Motor neuron (in vitro differentiated cells): ENCODE data around the gene C1orf74. TPM values are rescaled to one million over a fixed set of nuclear protein-coding genes. Genes with fewer than 3 reads are reported as not detected.
A peak's percentile ranks its signal among the peaks of the same experiment; 100 is the strongest.

Experiments used
- ATAC-seq, 8 experiments: fragments of 200-7000 bp; cut with Tn5 transposase; replicated peaks in 6 of 8; 2 replicates each; pipeline ENCODE4 v1.8.0; 2021; ENCODE audit warnings: mild to moderate bottlenecking in 8 of 8, moderate library complexity in 8 of 8
- H3K27ac ChIP-seq, 2 donors: fragments of 250-450 bp; sonication (Bioruptor Pico); 2 replicates each; pipeline ENCODE4 v1.9.0; 2021; ENCODE audit warnings: antibody characterized with exemption in 2 of 2, mild to moderate bottlenecking in 2 of 2, moderate library complexity in 1 of 2
- H3K4me1 ChIP-seq, 2 donors: fragments of 250-450 bp; sonication (Bioruptor Pico); replicated peaks in 1 of 2; 2 replicates each; pipeline ENCODE4 v1.6.1; 2021; ENCODE audit warnings: antibody characterized with exemption in 2 of 2, mild to moderate bottlenecking in 2 of 2, moderate library complexity in 1 of 2
- H3K4me3 ChIP-seq, 5 donors: fragments of 250-450 bp; sonication (Bioruptor Pico); 2 replicates each; pipeline ENCODE4 v1.9.0; 2021; ENCODE audit warnings: antibody characterized with exemption in 5 of 5, mild to moderate bottlenecking in 5 of 5, moderate library complexity in 4 of 5
- WGBS, 10 experiments: fragments of 450-650 bp; shearing (Covaris generic); methylation state at CpG; one replicate each; pipeline ENCODE4 v1.0.0; 2022; 5-methylcytosine and 5-hydroxymethylcytosine counted together
- in situ Hi-C, 9 experiments: fragments of 400-800 bp; cut with MboI; loops; one replicate each; pipeline ENCODE4 v1.15.0; 2021; ENCODE audit warnings: low sequenced_read_pairs in 9 of 9, low pct_unique_long_range_greater_than_20kb in 2 of 9; ENCODE audit not compliant: unreplicated experiment in 9 of 9
- total RNA-seq, 8 experiments: library from RNA; unstranded; fragments of 300-600 nt; gene quantifications; 2 replicates each; pipeline versions ENCODE4 v1.2.3 to v1.2.4, GENCODE V29; 2022

C1orf74 gene
- total RNA-seq, result 1 to 10 TPM; 2.2 to 6.3 (median 3.4) TPM

DNA sequence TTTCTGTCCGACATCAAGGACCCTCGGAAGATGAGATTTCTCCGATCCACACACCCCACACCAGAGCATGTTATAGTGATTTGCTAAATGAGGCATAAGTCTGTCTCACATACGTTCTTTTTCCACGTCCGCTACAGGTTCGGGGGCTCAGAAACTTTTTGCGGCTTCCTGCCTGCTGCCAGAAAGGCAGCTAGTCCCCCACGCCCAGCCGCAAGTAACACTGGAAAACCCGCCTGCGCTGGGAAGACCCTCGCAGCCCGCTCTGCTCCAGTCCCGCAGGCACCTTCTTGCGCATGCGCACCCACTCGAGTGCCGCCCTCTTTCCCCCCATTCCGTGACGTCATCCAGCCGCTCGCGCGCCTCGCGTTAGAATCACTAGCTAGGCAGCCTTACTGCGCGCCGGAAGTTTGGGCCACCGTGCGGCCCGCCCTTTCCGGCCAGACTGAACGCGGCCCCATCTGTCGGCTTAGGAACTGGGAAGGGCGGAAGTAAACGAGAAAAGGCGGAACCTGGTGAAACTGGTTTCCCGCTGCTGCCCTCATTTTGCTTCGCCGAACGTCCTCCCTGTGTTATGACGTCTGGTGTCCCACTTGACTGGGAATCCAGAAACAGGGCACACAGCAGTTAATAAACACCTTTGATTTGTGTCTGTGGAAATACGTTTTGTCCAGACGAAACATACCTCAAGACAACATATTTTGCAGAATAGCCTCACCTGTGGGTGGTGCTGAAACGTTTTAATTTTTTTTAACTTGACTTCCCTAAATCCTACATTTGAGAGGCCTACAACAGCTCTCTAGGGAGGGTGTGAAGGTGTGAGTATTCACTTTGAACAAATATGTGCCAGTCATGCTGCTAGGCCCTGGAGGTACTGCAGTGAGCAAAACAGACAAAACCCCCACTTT, at the start of gene C1orf74:
Gene C1orf74, minus strand, starts transcription at position 295 of the 905 bp plus-strand sequence. CDS start 925 bp downstream, outside the sequence.
- peak within 1 kb of the TSS; percentile 68 to 86 for H3K27ac ChIP-seq
- 1 to 24% (median 10%) methylated on average over 4 to 38 of the region's 48 CpGs for WGBS, 10 experiments
- peak; percentile 98 to 100 (median 99) for ATAC-seq
- in situ Hi-C loops, result no loop called here
- H3K4me3 ChIP-seq, result peak within 1 kb of the TSS; percentile 48 to 70 (median 63)
- peaks cover 12 to 13% of the 10 kb centered on the region in 2 donors for H3K4me1 ChIP-seq

DNA sequence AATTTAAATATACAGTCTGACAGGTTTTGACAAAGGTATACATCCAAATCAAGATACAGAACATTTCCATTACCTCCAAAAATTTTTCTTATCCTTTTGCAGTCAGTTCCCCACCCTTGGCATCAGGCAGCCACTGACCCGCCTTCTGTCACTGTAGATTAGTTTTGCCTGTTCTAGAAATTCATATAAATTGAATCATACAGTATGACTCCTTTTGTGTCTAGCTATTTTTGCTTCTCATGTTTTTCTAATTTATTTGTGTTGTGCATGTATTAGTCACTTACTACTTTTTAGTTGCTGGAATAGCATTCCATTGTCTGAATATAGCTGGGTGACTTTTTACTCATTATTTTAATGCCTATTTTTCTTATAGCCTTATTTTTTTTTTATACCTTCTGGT, 47.3 kb upstream of the C1orf74 start:
- no peak for ATAC-seq
- 9 to 100% (median 88%) methylated on average over 1 of the region's 1 CpG; no CpG with 5 or more reads in 2 of the 10 experiments for WGBS, 10 experiments
- in situ Hi-C loops, result no loop called here

GRCh38 chr1:209830722-209831121, 46.4 kb upstream of the C1orf74 start:
- in situ Hi-C loops, result no loop called here
- ATAC-seq, result no peak
- H3K4me3 ChIP-seq, result no peak overlapping the region
- WGBS, 10 experiments, result 85 to 100% (median 97%) methylated on average over 1 to 3 of the region's 3 CpGs
- no peak overlapping the region for H3K27ac ChIP-seq
- H3K4me1 ChIP-seq, result peaks cover 13 to 14% of the 10 kb centered on the region in 2 donors

More for the DNA sequence above, 47.3 kb upstream of the C1orf74 start:
- Histone ChIP-seq H3K4me3 (no peak overlapping the region), H3K27ac (no peak overlapping the region), H3K4me1 (peaks cover 13 to 14% of the 10 kb centered on the region in 2 donors)

DNA sequence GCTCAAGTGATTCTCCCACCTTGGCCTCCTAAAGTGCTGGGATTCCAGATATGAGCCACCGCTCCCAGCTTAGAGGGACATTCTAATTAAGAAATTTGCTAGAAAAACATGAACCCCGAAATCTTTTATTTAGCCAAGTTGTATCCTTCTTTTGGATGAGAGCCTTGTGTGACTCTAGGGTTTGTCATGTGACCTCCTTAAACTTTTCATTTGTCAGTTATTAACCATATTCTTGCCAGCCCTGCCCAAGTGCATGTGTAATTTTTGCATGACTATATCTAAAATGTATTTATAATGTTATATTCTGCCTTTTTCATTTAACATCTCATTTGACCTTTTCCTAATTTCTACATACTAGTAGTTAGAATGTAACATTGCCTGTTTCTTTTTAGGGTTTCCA, 45.4 kb upstream of the C1orf74 start:
- Histone ChIP-seq H3K4me1 (peaks cover 13 to 14% of the 10 kb centered on the region in 2 donors), H3K4me3 (no peak overlapping the region), H3K27ac (no peak overlapping the region)
- no peak for ATAC-seq
- WGBS, 10 experiments, result 33 to 100% (median 98%) methylated on average over 1 to 2 of the region's 2 CpGs
- in situ Hi-C loops, result no loop called here

DNA sequence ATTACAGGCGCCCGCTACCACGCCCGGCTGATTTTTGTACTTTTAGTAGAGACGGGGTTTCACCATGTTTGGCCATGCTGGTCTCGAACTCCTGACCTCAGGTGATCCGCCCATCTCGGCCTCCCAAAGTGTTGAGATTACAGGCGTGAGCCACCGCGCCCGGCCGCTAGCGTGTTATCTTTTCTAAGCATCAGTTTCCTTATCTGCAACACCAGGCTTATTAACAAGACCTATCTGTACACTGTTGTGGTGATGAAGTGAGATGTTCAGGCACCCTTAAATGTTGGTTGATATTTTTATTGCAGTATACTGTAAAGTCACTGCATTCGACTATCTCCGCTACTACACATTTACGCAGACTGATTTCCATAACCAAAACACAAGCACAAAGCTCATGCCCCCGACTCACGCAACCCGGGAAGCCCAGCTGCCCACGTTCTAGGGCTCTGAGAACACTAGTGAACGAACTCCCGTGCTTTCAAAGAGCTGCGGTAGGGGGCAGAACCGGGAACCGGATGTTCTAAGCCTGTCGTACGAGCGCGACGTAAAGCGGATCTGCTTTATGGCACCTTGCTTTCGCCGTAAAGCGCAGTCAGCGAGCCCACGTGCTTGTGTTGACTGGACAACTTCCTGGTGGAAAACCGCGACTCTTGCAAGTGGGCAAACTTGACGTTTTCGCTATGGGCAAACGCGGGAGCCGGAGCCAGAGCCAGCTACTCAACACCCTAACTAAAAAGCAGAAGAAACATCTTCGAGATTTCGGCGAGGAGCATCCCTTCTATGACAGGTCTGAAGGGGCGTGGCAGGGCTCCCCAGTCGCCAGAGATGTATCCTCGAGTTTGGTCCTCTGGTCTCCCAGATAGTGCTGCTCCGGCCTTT, 43.3 kb upstream of the C1orf74 start, which contains the start of gene UTP25:
Gene UTP25, plus strand, starts transcription at position 589 of the 879 bp plus-strand sequence. Its CDS starts 92 bp downstream, at position 681.
- H3K4me3 ChIP-seq, result peak within 1 kb of the TSS; percentile 50 to 74 (median 56)
- in situ Hi-C loops, result no loop called here
- WGBS, 10 experiments, result 7 to 93% (median 36%) methylated on average over 1 to 51 of the region's 51 CpGs; no CpG with 5 or more reads in 1 of the 10 experiments
- ATAC-seq, result peak; percentile 68 to 93 (median 88)
- H3K4me1 ChIP-seq, result peaks cover 13 to 14% of the 10 kb centered on the region in 2 donors
- peak within 1 kb of the TSS in 1 of 2 donors; percentile 64 for H3K27ac ChIP-seq

DNA sequence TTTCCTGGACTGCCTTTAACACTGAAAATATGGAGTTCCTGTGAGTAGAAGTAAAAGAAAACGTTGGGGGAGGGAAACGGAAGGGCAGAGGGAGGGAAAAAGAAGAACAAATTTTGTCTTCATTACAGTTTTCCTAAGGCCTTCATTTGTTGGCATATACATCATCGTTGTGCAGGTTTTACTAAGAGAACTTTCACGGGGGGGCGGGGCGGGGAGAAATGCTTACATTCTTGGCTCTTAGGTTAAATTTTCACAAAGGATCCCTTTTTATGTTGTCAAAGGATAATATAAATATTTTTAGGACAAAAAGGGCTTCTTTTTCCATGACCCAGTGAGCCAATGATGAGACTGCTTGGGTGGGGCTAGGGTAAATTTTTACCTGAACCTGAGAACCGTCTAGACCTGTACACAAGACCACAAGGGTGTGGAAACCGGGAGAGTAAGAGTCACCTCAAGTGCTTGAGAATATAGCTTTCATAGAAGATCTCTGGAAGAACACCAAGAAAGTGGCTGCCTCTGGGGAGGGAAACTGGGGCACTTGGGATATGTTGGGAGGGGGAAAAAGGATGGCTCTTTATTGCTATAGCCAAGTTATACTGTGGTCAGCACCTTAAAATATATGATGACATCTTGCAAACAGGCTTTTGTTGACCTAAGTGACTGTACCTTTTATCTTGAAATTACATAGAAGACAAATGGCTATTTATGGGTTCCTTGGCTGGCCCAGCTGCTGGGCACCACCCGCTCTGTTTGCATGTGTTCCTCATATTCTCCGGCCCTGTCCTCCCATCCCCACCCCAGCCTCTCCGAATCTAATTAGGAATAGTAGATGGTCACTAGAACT, 41.5 kb upstream of the C1orf74 start:
- peak in 3 of 8 experiments; percentile 34 to 57 (median 37) for ATAC-seq
- Histone ChIP-seq H3K4me1 (peaks cover 13 to 14% of the 10 kb centered on the region in 2 donors), H3K27ac (no peak overlapping the region), H3K4me3 (no peak overlapping the region)
- in situ Hi-C loops, result no loop called here
- 44 to 100% (median 77%) methylated on average over 2 to 11 of the region's 11 CpGs; no CpG with 5 or more reads in 1 of the 10 experiments for WGBS, 10 experiments

DNA sequence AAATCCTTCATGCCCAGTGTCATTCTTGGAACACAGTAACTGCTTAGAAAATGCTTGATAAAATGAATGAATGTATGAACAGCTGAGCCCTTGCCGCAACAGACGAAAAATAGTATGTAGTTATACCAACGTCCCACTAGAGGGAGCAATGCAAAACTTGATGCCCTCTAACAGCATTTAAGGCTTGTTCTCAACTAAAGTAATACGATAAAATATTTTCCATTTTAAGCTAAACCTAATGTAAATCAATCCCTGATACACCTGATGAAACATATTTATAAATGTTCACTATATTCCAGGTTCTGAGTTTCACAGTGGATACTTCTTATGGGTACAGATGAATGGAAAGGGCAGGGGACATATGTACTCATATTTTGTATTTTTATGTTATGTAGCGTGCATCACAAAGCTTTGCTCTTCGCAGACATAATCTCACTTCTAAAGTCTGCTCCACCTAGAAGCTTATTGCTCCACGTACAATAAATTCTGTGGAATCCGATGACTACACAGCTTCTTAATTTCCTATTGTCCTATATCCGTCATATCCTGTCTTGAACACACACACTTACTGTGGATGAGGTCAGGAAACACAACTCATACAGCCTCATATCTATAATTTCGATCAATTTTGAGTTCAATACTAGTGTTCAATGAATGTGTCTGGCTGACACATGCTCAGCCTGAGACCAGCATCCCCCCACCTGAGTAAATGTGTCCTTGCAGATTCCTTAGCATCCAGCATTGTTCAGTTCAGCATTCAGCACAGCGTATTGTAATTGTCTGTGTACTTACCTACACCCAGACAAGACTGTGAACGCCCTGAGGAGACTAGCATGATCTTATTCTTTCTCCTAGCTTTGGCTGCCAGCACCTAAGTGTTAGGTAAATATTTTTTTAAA, 39.0 kb upstream of the C1orf74 start:
- in situ Hi-C loops, result no loop called here
- peak in 6 of 8 experiments; percentile 19 to 53 (median 36) for ATAC-seq
- peaks cover 3 to 4% of the 10 kb centered on the region in 2 donors for H3K4me1 ChIP-seq
- no peak overlapping the region for H3K4me3 ChIP-seq
- WGBS, 10 experiments, result 16 to 60% (median 36%) methylated on average over 2 to 12 of the region's 12 CpGs; no CpG with 5 or more reads in 1 of the 10 experiments
- no peak overlapping the region for H3K27ac ChIP-seq

GRCh38 chr1:209822706-209823105, 38.3 kb upstream of the C1orf74 start:
- Histone ChIP-seq H3K4me1 (peaks cover 3 to 4% of the 10 kb centered on the region in 2 donors), H3K4me3 (no peak overlapping the region), H3K27ac (no peak overlapping the region)
- in situ Hi-C loops, result no loop called here
- no peak for ATAC-seq
- 21 to 93% (median 63%) methylated on average over 2 to 7 of the region's 7 CpGs for WGBS, 10 experiments

DNA sequence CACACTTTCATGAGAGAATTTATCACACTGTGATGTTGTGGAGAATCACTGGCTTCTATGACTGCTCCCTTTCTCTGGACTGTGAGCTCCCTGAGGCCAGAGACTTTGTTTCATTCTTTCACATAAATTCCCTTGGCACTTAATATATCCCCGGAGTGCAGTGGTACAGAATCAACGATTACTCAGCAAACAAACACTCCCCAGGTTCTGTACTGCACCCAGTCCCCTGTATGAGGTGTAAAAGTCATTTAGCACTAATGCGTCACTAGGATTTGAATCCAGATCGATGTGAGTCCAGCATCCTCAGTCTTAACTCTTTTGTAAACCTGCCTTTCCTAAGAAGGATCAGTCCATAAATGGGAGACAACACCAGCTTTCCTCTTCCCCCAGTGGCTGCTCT, 36.6 kb upstream of the C1orf74 start:
- H3K4me1 ChIP-seq, result no peaks in the 10 kb centered on the region
- WGBS, 10 experiments, result 17 to 90% (median 46%) methylated on average over 1 to 4 of the region's 4 CpGs
- ATAC-seq, result no peak
- no peak overlapping the region for H3K4me3 ChIP-seq
- H3K27ac ChIP-seq, result no peak overlapping the region
- in situ Hi-C loops, result no loop called here

DNA sequence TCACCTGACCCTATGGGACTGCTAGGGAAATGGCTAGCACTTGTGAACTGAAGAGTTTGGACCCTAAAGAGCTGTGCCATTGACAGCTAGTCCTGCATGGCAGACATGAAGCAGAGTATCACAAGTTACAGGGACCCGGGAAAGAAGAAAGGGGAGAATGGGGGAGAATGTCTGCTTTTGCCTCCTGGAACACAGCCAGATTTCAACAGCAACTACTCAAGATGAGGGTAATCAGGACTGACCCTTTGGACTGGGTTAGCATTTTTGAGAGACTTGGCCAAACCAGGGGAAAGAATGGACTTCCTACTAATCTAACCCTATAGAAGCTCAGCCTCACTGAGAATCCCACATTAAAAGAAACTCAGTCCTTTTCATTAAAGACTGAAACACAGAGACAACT, 34.7 kb upstream of the C1orf74 start:
- in situ Hi-C loops, result no loop called here
- Histone ChIP-seq H3K4me1 (no peaks in the 10 kb centered on the region), H3K4me3 (no peak overlapping the region), H3K27ac (no peak overlapping the region)
- ATAC-seq, result no peak
- WGBS, 10 experiments, result 43 to 56% (median 50%) methylated on average over 1 of the region's 1 CpG; no CpG with 5 or more reads in 7 of the 10 experiments

DNA sequence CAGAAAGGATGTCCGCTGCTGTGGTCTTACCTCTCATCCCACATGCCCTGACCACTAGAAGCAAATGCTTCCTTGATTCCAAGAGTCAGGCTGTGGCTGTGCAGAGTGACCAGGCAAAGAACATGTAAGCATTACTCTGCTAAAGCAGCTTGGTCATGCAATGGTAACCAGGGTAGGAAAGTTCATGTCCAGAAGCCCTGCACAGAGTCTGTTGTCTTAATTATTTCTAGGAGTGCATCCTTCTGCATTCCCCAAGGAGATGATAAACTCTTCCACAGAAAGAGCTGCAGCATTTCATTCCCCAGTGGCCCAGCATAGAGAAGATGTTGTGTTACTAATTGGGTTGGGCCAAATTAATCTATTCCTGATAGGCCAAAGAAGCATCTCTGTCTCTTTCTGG, 33.3 kb upstream of the C1orf74 start:
- no peak overlapping the region for H3K4me3 ChIP-seq
- in situ Hi-C loops, result no loop called here
- no peaks in the 10 kb centered on the region for H3K4me1 ChIP-seq
- no peak overlapping the region for H3K27ac ChIP-seq
- ATAC-seq, result no peak
- WGBS, 10 experiments, result 50 to 100% (median 86%) methylated on average over 1 of the region's 1 CpG; no CpG with 5 or more reads in 3 of the 10 experiments
